HEK293 (cell line): Measurements from ENCODE around the gene NABP2.

Source experiments
- CTCF ChIA-PET: fragments of 350-600 bp; formaldehyde crosslinking; extraction: SDS; loops from one replicate; lab custom pipeline; 2021; ENCODE audit warnings: antibody characterized with exemption; lab: Yijun Ruan, JAX
- POLR2A ChIA-PET: fragments of 300-600 bp; formaldehyde crosslinking; extraction: SDS; loops from one replicate; lab custom pipeline; 2020; ENCODE audit warnings: antibody characterized with exemption, inconsistent platforms; lab: Yijun Ruan, JAX
- H3K27ac ChIP-seq: fragments of 200-500 bp; sonication (Bioruptor generic); 2 replicates; pipeline ENCODE4 v1.5.1; 2014; ENCODE audit warnings: low read depth, low read length, control low read depth, inconsistent platforms; ENCODE audit errors: extremely low read depth
- H3K36me3 ChIP-seq, 2 experiments: fragments of 200-500 bp in 1 of 2; sonication (Bioruptor generic) in 1 of 2; 1 replicate in 1 of 2; 2 replicates in 1 of 2; pipeline ENCODE4 v1.5.1; 2014 to 2017; ENCODE audit warnings: inconsistent platforms in 2 of 2, low read length in 2 of 2; ENCODE audit not compliant: control insufficient read depth in 2 of 2, insufficient read depth in 1 of 2
- H3K4me1 ChIP-seq: fragments of 200-500 bp; sonication (Bioruptor generic); 2 replicates; pipeline ENCODE4 v1.5.1; 2014; ENCODE audit warnings: mild to moderate bottlenecking, low read length, inconsistent platforms; ENCODE audit not compliant: control insufficient read depth, insufficient read depth
- H3K4me3 ChIP-seq: 2 replicates; pipeline ENCODE4 v1.5.1; 2011; ENCODE audit warnings: low read depth, mild to moderate bottlenecking, control low read depth, low read length, moderate library complexity
- H3K9me3 ChIP-seq: fragments of 200-500 bp; sonication (Bioruptor generic); 2 replicates; pipeline ENCODE4 v1.5.1; 2014; ENCODE audit warnings: low read depth, low read length, inconsistent platforms; ENCODE audit not compliant: control insufficient read depth, insufficient read depth
- IKZF3 ChIP-seq: fragments of 450-650 bp; IDR thresholded peaks from 2 replicates; pipeline ENCODE4 v1.5.0; 2018; ENCODE audit warnings: missing biosample characterization, mild to moderate bottlenecking, missing genetic modification characterization, moderate library complexity
- KLF1 ChIP-seq: fragments of 450-650 bp; formaldehyde crosslinking; IDR thresholded peaks from 2 replicates; pipeline ENCODE4 v1.5.1; 2016; ENCODE audit warnings: missing biosample characterization, missing genetic modification characterization
- KLF10 ChIP-seq: fragments of 450-650 bp; IDR thresholded peaks from 2 replicates; pipeline ENCODE4 v1.5.1; 2018; ENCODE audit warnings: missing biosample characterization, mild to moderate bottlenecking, missing genetic modification characterization
- MZF1 ChIP-seq: fragments of 450-650 bp; formaldehyde crosslinking; IDR thresholded peaks from 2 replicates; pipeline ENCODE4 v1.5.1; 2017; ENCODE audit warnings: missing biosample characterization, missing genetic modification characterization, borderline replicate concordance
- OVOL3 ChIP-seq: fragments of 450-650 bp; formaldehyde crosslinking; IDR thresholded peaks from 2 replicates; pipeline ENCODE4 v1.5.1; 2016; ENCODE audit warnings: missing biosample characterization, missing genetic modification characterization
- PRDM4 ChIP-seq: fragments of 450-650 bp; formaldehyde crosslinking; IDR thresholded peaks from 2 replicates; pipeline ENCODE4 v1.5.1; 2017; ENCODE audit warnings: missing biosample characterization, missing genetic modification characterization
- SCRT2 ChIP-seq: fragments of 450-650 bp; formaldehyde crosslinking; IDR thresholded peaks from 2 replicates; pipeline ENCODE4 v1.5.1; 2016; ENCODE audit warnings: missing biosample characterization, missing genetic modification characterization
- SP3 ChIP-seq: fragments of 450-650 bp; formaldehyde crosslinking; IDR thresholded peaks from 2 replicates; pipeline ENCODE4 v1.5.1; 2016; ENCODE audit warnings: missing biosample characterization, missing genetic modification characterization
- SP7 ChIP-seq: fragments of 450-650 bp; formaldehyde crosslinking; IDR thresholded peaks from 2 replicates; pipeline ENCODE4 v1.5.1; 2016; ENCODE audit warnings: missing biosample characterization, missing genetic modification characterization
- WT1 ChIP-seq: fragments of 450-650 bp; formaldehyde crosslinking; IDR thresholded peaks from 2 replicates; pipeline ENCODE4 v1.5.1; 2016; ENCODE audit warnings: missing biosample characterization, missing genetic modification characterization
- ZBTB26 ChIP-seq: fragments of 450-650 bp; formaldehyde crosslinking; optimal IDR thresholded peaks from 2 replicates; pipeline ENCODE3; 2016; ENCODE audit warnings: missing biosample characterization, mild to moderate bottlenecking, missing genetic modification characterization
- ZBTB48 ChIP-seq: fragments of 450-650 bp; formaldehyde crosslinking; IDR thresholded peaks from 2 replicates; pipeline ENCODE4 v1.5.1; 2016; ENCODE audit warnings: missing biosample characterization, missing genetic modification characterization
- ZFP41 ChIP-seq: fragments of 450-650 bp; formaldehyde crosslinking; IDR thresholded peaks from 2 replicates; pipeline ENCODE4 v1.5.1; 2016; ENCODE audit warnings: missing biosample characterization, missing genetic modification characterization, borderline replicate concordance
- ZNF121 ChIP-seq: fragments of 450-650 bp; formaldehyde crosslinking; IDR thresholded peaks from 2 replicates; pipeline ENCODE4 v1.5.1; 2016; ENCODE audit warnings: missing biosample characterization, missing genetic modification characterization
- ZNF133 ChIP-seq: fragments of 450-650 bp; formaldehyde crosslinking; IDR thresholded peaks from 2 replicates; pipeline ENCODE4 v1.5.1; 2016; ENCODE audit warnings: missing biosample characterization, missing genetic modification characterization
- ZNF140 ChIP-seq: fragments of 450-650 bp; formaldehyde crosslinking; IDR thresholded peaks from 2 replicates; pipeline ENCODE4 v1.5.1; 2016; ENCODE audit warnings: missing biosample characterization, missing genetic modification characterization
- ZNF335 ChIP-seq: fragments of 450-650 bp; formaldehyde crosslinking; conservative IDR thresholded peaks from 2 replicates; pipeline ENCODE4 v1.5.1; 2016; ENCODE audit warnings: missing biosample characterization, missing genetic modification characterization
- ZNF366 ChIP-seq: fragments of 450-650 bp; formaldehyde crosslinking; conservative IDR thresholded peaks from 2 replicates; pipeline ENCODE4 v1.5.1; 2016; ENCODE audit warnings: missing biosample characterization, missing genetic modification characterization
- ZNF391 ChIP-seq: fragments of 450-650 bp; formaldehyde crosslinking; IDR thresholded peaks from 2 replicates; pipeline ENCODE4 v1.5.1; 2016; ENCODE audit warnings: low read depth, missing biosample characterization, missing genetic modification characterization, borderline replicate concordance
- ZNF596 ChIP-seq: fragments of 450-650 bp; IDR thresholded peaks from 2 replicates; pipeline ENCODE4 v1.5.0; 2018; ENCODE audit warnings: missing biosample characterization, mild to moderate bottlenecking, missing genetic modification characterization, moderate library complexity
- ZNF629 ChIP-seq: fragments of 450-650 bp; formaldehyde crosslinking; IDR thresholded peaks from 2 replicates; pipeline ENCODE4 v1.5.1; 2017; ENCODE audit warnings: missing biosample characterization, missing genetic modification characterization
- ZNF660 ChIP-seq: fragments of 450-650 bp; IDR thresholded peaks from 2 replicates; pipeline ENCODE4 v1.5.1; 2018; ENCODE audit warnings: missing biosample characterization, mild to moderate bottlenecking, missing genetic modification characterization
- ZNF76 ChIP-seq: fragments of 450-650 bp; formaldehyde crosslinking; IDR thresholded peaks from 2 replicates; pipeline ENCODE4; 2016; ENCODE audit warnings: low read depth, missing biosample characterization, missing genetic modification characterization, borderline replicate concordance
- ZSCAN30 ChIP-seq: fragments of 450-650 bp; IDR thresholded peaks from 2 replicates; pipeline ENCODE4 v1.5.1; 2018; ENCODE audit warnings: missing biosample characterization, mild to moderate bottlenecking, missing genetic modification characterization, moderate library complexity
- TF ChIP-seq, protein P1 (sequence below): fragments of 450-650 bp; formaldehyde crosslinking; IDR thresholded peaks from 2 replicates; pipeline ENCODE4 v1.5.0; 2017; ENCODE audit warnings: missing biosample characterization, missing genetic modification characterization, borderline replicate concordance
- TF ChIP-seq, protein P2 (sequence below): fragments of 450-650 bp; formaldehyde crosslinking; conservative IDR thresholded peaks from 2 replicates; pipeline ENCODE4 v1.5.1; 2016; ENCODE audit warnings: low read depth, missing biosample characterization, missing genetic modification characterization

NABP2 gene

DNA sequence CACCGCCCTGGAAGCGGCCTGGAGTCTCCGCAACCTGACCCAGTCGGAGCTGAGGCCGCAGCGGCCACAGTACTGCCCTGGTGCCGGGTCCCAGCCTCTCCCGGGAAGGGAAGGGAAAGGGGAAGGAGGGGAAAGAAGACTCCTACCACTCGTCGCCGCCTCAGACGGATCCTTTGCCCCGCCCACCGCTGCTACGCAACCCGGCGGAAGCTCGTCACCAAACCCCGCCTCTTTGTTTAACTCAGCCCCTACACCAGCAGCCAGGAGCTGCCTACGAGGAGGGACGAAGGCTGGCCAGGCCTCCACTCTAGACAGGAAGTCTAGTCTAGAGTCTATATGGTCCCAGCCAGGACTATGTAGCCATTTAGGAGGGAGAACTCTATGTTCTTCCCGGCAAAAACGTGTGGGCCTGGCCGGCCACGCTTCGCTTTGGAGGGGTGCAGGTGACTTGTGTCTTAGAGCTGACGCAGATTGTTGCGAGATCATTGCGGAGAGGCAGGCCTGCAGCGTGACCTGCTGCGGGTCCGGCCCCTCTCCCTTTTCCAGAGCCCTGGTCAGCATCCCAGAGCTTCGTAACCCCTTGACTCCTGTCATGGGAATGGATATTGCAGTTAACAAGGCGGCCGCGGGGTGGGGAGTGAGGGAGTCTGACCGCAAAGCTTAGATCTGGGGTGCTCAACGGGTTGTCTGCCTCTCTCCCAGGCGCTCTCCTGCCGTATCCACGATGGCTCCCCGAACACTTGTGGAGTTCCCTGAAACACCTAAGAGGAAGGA, 2.2 kb upstream of the NABP2 start, which contains the start of gene RNF41:
TSS of gene RNF41 (minus strand) at position 166 of the 774 bp plus-strand sequence. CDS start 7,875 bp downstream, outside the sequence.
- peaks cover 12% of the 10 kb centered on the region; the same call in 1 of the 2 replicates for H3K4me1 ChIP-seq
- H3K4me3 ChIP-seq: peak within 1 kb of the TSS; percentile 77
- no peaks in the 10 kb centered on the region for H3K9me3 ChIP-seq
- peak within 1 kb of the TSS; percentile 83 for H3K27ac ChIP-seq
- CTCF ChIA-PET: interaction anchor here (0.6 to 5.3 kb wide), 23 partner anchors 11 to 483 kb away, joined by 3 to 73 read pairs (median 4); partner anchors contain the start of genes ANKRD52, PA2G4, SMARCC2 and ZC3H10
- POLR2A ChIA-PET: interaction anchor here (0.6 to 3.6 kb wide), 39 partner anchors 9 to 415 kb away, joined by 3 to 59 read pairs (median 5); partner anchors contain the start of genes ANKRD52, CNPY2, COQ10A and CS
- peaks cover 3 to 14% of the 10 kb centered on the region in 2 experiments; a peak in 2 of 3 replicates for H3K36me3 ChIP-seq
- TF ChIP-seq ZNF133 (tag by site-specific recombination) (no peak), ZNF629 (tag by site-specific recombination) (peak; percentile 71; the same call in 1 of the 2 replicates), ZNF660 (tag by site-specific recombination) (peak; percentile 40), ZBTB26 (tag by site-specific recombination) (peak; percentile 8), ZNF121 (tag by site-specific recombination) (peak; percentile 86), ZSCAN30 (tag by site-specific recombination) (peak; percentile 71; the same call in 1 of the 2 replicates), ZNF391 (tag by site-specific recombination) (0 out of 2 replicates have a peak, but pooled peaks have one; percentile 56), ZFP41 (tag by site-specific recombination) (no peak), IKZF3 (tag by site-specific recombination) (peak; percentile 99), KLF1 (tag by site-specific recombination) (no peak), MZF1 (tag by site-specific recombination) (0 out of 2 replicates have a peak, but pooled peaks have one; percentile 16), SCRT2 (tag by site-specific recombination) (peak; percentile 91), WT1 (0 out of 2 replicates have a peak, but pooled peaks have one; percentile 3), ZNF76 (tag by site-specific recombination) (no peak), ZNF335 (tag by site-specific recombination) (peak; percentile 22; the same call in 1 of the 2 replicates), KLF10 (tag by site-specific recombination) (0 out of 2 replicates have a peak, but pooled peaks have one; percentile 32), ZNF140 (tag by site-specific recombination) (no peak), SP7 (tag by site-specific recombination) (peak; percentile 10; the same call in 1 of the 2 replicates), ZNF366 (tag by site-specific recombination) (peak; percentile 59), OVOL3 (tag by site-specific recombination) (no peak), ZBTB48 (tag by site-specific recombination) (peak; percentile 40; the same call in 1 of the 2 replicates), SP3 (peak; percentile 87), ZNF596 (tag by site-specific recombination) (no peak), PRDM4 (tag by site-specific recombination) (peak; percentile 53; the same call in 1 of the 2 replicates)
- TF ChIP-seq, protein P1, sequence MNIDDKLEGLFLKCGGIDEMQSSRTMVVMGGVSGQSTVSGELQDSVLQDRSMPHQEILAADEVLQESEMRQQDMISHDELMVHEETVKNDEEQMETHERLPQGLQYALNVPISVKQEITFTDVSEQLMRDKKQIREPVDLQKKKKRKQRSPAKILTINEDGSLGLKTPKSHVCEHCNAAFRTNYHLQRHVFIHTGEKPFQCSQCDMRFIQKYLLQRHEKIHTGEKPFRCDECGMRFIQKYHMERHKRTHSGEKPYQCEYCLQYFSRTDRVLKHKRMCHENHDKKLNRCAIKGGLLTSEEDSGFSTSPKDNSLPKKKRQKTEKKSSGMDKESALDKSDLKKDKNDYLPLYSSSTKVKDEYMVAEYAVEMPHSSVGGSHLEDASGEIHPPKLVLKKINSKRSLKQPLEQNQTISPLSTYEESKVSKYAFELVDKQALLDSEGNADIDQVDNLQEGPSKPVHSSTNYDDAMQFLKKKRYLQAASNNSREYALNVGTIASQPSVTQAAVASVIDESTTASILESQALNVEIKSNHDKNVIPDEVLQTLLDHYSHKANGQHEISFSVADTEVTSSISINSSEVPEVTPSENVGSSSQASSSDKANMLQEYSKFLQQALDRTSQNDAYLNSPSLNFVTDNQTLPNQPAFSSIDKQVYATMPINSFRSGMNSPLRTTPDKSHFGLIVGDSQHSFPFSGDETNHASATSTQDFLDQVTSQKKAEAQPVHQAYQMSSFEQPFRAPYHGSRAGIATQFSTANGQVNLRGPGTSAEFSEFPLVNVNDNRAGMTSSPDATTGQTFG (tag by site-specific recombination): no peak
- TF ChIP-seq, protein P2, sequence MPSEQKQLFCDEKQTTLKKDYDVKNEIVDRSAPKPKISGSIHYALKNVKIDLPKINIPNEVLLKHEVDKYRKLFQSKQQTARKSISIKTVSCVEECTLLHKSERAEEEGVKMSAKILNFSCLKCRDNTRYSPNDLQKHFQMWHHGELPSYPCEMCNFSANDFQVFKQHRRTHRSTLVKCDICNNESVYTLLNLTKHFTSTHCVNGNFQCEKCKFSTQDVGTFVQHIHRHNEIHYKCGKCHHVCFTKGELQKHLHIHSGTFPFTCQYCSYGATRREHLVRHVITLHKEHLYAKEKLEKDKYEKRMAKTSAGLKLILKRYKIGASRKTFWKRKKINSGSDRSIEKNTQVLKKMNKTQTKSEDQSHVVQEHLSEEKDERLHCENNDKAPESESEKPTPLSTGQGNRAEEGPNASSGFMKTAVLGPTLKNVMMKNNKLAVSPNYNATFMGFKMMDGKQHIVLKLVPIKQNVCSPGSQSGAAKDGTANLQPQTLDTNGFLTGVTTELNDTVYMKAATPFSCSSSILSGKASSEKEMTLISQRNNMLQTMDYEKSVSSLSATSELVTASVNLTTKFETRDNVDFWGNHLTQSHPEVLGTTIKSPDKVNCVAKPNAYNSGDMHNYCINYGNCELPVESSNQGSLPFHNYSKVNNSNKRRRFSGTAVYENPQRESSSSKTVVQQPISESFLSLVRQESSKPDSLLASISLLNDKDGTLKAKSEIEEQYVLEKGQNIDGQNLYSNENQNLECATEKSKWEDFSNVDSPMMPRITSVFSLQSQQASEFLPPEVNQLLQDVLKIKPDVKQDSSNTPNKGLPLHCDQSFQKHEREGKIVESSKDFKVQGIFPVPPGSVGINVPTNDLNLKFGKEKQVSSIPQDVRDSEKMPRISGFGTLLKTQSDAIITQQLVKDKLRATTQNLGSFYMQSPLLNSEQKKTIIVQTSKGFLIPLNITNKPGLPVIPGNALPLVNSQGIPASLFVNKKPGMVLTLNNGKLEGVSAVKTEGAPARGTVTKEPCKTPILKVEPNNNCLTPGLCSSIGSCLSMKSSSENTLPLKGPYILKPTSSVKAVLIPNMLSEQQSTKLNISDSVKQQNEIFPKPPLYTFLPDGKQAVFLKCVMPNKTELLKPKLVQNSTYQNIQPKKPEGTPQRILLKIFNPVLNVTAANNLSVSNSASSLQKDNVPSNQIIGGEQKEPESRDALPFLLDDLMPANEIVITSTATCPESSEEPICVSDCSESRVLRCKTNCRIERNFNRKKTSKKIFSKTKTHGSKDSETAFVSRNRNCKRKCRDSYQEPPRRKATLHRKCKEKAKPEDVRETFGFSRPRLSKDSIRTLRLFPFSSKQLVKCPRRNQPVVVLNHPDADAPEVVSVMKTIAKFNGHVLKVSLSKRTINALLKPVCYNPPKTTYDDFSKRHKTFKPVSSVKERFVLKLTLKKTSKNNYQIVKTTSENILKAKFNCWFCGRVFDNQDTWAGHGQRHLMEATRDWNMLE (tag by site-specific recombination): peak; percentile 41
